Fibroblast of lung (primary cell): ENCODE measurements around the gene C9orf85. TPM values are rescaled to one million over a fixed set of nuclear protein-coding genes. Genes with fewer than 3 reads are reported as not detected.

ENCODE experiments used
- DNase-seq, 2 donors: peaks; one replicate each; pipeline versions ENCODE4 v3.0.0 to v3.0.0-alpha.2; 2010; ENCODE audit warnings: low read depth in 2 of 2
- H2AFZ ChIP-seq: 2 replicates; pipeline ENCODE4 v1.5.1; 2012; ENCODE audit warnings: low read length, control low read depth, inconsistent platforms
- H3K27ac ChIP-seq: 2 replicates; pipeline ENCODE4 v1.5.1; 2011; ENCODE audit warnings: low read length, control low read depth; ENCODE audit not compliant: insufficient read depth
- H3K27me3 ChIP-seq: 2 replicates; pipeline ENCODE4 v1.5.1; 2011; ENCODE audit warnings: mild to moderate bottlenecking, low read length; ENCODE audit not compliant: control insufficient read depth, insufficient read depth
- H3K36me3 ChIP-seq: 2 replicates; pipeline ENCODE4 v1.5.1; 2011; ENCODE audit warnings: low read length; ENCODE audit not compliant: control insufficient read depth, insufficient read depth
- H3K4me1 ChIP-seq: 2 replicates; pipeline ENCODE4 v1.5.1; 2011; ENCODE audit warnings: low read length; ENCODE audit not compliant: control insufficient read depth, insufficient read depth; ENCODE audit errors: extremely low read depth
- H3K4me2 ChIP-seq: 2 replicates; pipeline ENCODE4 v1.5.1; 2011; ENCODE audit warnings: low read length, control low read depth; ENCODE audit not compliant: insufficient read depth; ENCODE audit errors: extremely low read depth
- H3K4me3 ChIP-seq, 4 experiments: fragments of 200-600 bp in 1 of 4; sonication (generic) in 1 of 4; replicated peaks in 1 of 4; 2 replicates each; pipeline ENCODE4 v1.5.1; 2011 to 2016; ENCODE audit warnings: low read length in 4 of 4, low read depth in 3 of 4, mild to moderate bottlenecking in 3 of 4, control low read depth in 2 of 4, inconsistent platforms in 1 of 4, mixed read lengths in 1 of 4; ENCODE audit not compliant: insufficient read depth in 1 of 4; ENCODE audit errors: control extremely low read depth in 1 of 4
- H3K79me2 ChIP-seq: 2 replicates; pipeline ENCODE4 v1.5.1; 2012; ENCODE audit warnings: mild to moderate bottlenecking, low read length, inconsistent platforms; ENCODE audit not compliant: control insufficient read depth, insufficient read depth
- H3K9ac ChIP-seq: 2 replicates; pipeline ENCODE4 v1.5.1; 2011; ENCODE audit warnings: mild to moderate bottlenecking, low read length, control low read depth; ENCODE audit not compliant: insufficient read depth
- H3K9me3 ChIP-seq: 2 replicates; pipeline ENCODE4 v1.5.1; 2012; ENCODE audit warnings: low read depth, low read length; ENCODE audit not compliant: control insufficient read depth, insufficient read depth
- H4K20me1 ChIP-seq: 2 replicates; pipeline ENCODE4 v1.5.1; 2011; ENCODE audit warnings: low read length; ENCODE audit not compliant: control insufficient read depth, insufficient read depth; ENCODE audit errors: extremely low read depth
- CTCF ChIP-seq, 2 donors: IDR thresholded peaks in 1 of 2; conservative IDR thresholded peaks in 1 of 2; 1 replicate in 1 of 2; 2 replicates in 1 of 2; pipeline ENCODE4 v1.5.1; 2011 to 2012; ENCODE audit warnings: low read length in 2 of 2, control low read depth in 1 of 2, inconsistent platforms in 1 of 2, low read depth in 1 of 2, mild to moderate bottlenecking in 1 of 2
- EZH2 ChIP-seq: IDR thresholded peaks from 2 replicates; pipeline ENCODE4 v1.5.1; 2012; ENCODE audit warnings: low read length, control low read depth, mild to moderate bottlenecking; ENCODE audit errors: missing control alignments
- polyA plus RNA-seq, 2 donors: library from polyadenylated mRNA; depleted of rRNA in 1 of 2; stranded (reverse) in 1 of 2; unstranded in 1 of 2; fragments of >200 nt; gene quantifications; 2 replicates each; pipeline ENCODE4 v1.2.1, GENCODE V29; 2011 to 2012; ENCODE audit warnings: missing spikeins in 1 of 2
- total RNA-seq: library from RNA; depleted of rRNA; stranded (reverse); fragments of >200 nt; gene quantifications from 2 replicates; pipeline ENCODE4 v1.2.1, GENCODE V29; 2014

The C9orf85 gene
- total and polyA plus RNA-seq, 2 donors (not counting 1 experiment from before 2014, with no cell fraction given) = 17.3 to 22.5 TPM

GRCh38 chr9:72012646-72013045, 101.2 kb downstream of the C9orf85 start:
- DNase-seq = no peak
- H4K20me1 ChIP-seq = no peaks in the 10 kb centered on the region
- no peaks in the 10 kb centered on the region for H3K9me3 ChIP-seq
- no peak for TF ChIP-seq EZH2
- TF ChIP-seq CTCF (conservative IDR thresholded peaks at IDR 0.05 in 1 of 2, IDR thresholded peaks at IDR 0.05 in 1 of 2; ENCODE audit: low read depth in 1 of 2, low read length in 2 of 2) = no peak
- H3K36me3 ChIP-seq = no peaks in the 10 kb centered on the region
- no peaks in the 10 kb centered on the region for H3K79me2 ChIP-seq
- H3K27me3 ChIP-seq = no peaks in the 10 kb centered on the region
- H3K9ac ChIP-seq = no peak overlapping the region
- H3K4me2 ChIP-seq = no peak overlapping the region
- no peaks in the 10 kb centered on the region for H3K4me1 ChIP-seq
- no peak overlapping the region for H3K27ac ChIP-seq
- no peak overlapping the region for H3K4me3 ChIP-seq
- no peak overlapping the region for H2AFZ ChIP-seq

- Histone ChIP-seq H3K36me3 (no peaks in the 10 kb centered on the region), H3K79me2 (no peaks in the 10 kb centered on the region), H4K20me1 (no peaks in the 10 kb centered on the region), H3K4me3 (no peak overlapping the region), H3K4me2 (no peak overlapping the region), H2AFZ (no peak overlapping the region), H3K27me3 (no peaks in the 10 kb centered on the region), H3K9ac (no peak overlapping the region), H3K4me1 (no peaks in the 10 kb centered on the region), H3K9me3 (no peaks in the 10 kb centered on the region), H3K27ac (no peak overlapping the region)
- no peak for DNase-seq
- TF ChIP-seq CTCF (conservative IDR thresholded peaks at IDR 0.05 in 1 of 2, IDR thresholded peaks at IDR 0.05 in 1 of 2; ENCODE audit: low read depth in 1 of 2, low read length in 2 of 2) = no peak
- TF ChIP-seq EZH2 = no peak
Measured at GRCh38 chr9:72013292-72013760, 101.9 kb downstream of the C9orf85 start.

GRCh38 chr9:72022841-72023240, 111.4 kb downstream of the C9orf85 start:
- H3K36me3 ChIP-seq = no peaks in the 10 kb centered on the region
- no peak overlapping the region for H3K27ac ChIP-seq
- H3K4me1 ChIP-seq = no peaks in the 10 kb centered on the region
- no peaks in the 10 kb centered on the region for H4K20me1 ChIP-seq
- H3K9ac ChIP-seq = no peak overlapping the region
- no peaks in the 10 kb centered on the region for H3K79me2 ChIP-seq
- no peak overlapping the region for H3K4me3 ChIP-seq
- no peak overlapping the region for H3K4me2 ChIP-seq
- peak; percentile 73 to 94 for DNase-seq
- H3K27me3 ChIP-seq = no peaks in the 10 kb centered on the region
- H3K9me3 ChIP-seq = no peaks in the 10 kb centered on the region
- H2AFZ ChIP-seq = no peak overlapping the region
- no peak for TF ChIP-seq EZH2

Other genes with a start within 250 kb of the C9orf85 start
- 45.6 and 46.2 TPM in 2 replicates for gene CEMIP2, start 143.1 kb upstream of the C9orf85 start, total RNA-seq
- gene CEMIP2, start 143.1 kb upstream of the C9orf85 start, polyA plus RNA-seq = 35.1 and 38.7 TPM in 2 replicates
- gene ABHD17B, start 446 bp upstream of the C9orf85 start, total RNA-seq = 17.7 and 20.6 TPM in 2 replicates
- gene ABHD17B, start 446 bp upstream of the C9orf85 start, polyA plus RNA-seq = 14.6 and 15.4 TPM in 2 replicates
- gene C9orf57, start 149.0 kb downstream of the C9orf85 start, total RNA-seq = not detected in 2 replicates
- not detected in 2 replicates for gene C9orf57, start 149.0 kb downstream of the C9orf85 start, polyA plus RNA-seq
- gene GDA, start 237.8 kb downstream of the C9orf85 start, total RNA-seq = under 0.01 TPM in 1 of 2 replicates, not detected in the other
- gene GDA, start 237.8 kb downstream of the C9orf85 start, polyA plus RNA-seq = 0.01 TPM in 1 of 2 replicates, not detected in the other